Measurements from ENCODE around the gene AGBL5. TPM values are rescaled to one million over a fixed set of nuclear protein-coding genes. Genes with fewer than 3 reads are reported as not detected.
"Not testable (repeated sequence)": the region's sequence is repeated elsewhere in the genome, so short reads cannot be mapped to it uniquely, and the experiment has no call there.

The AGBL5 gene
- polyA plus RNA-seq, 3 donors = 7.4 to 11.2 (median 7.8) TPM

GRCh38 chr2:27095745-27096651 is 44.5 kb downstream of the AGBL5 start:
- 20 to 23% (median 23%) methylated on average over 18 of the region's 18 CpGs for WGBS, 3 donors
- no peak overlapping the region for H3K27ac ChIP-seq (ENCODE audit: low read depth, low read length)

GRCh38 chr2:27096748-27097297 is 45.4 kb downstream of the AGBL5 start:
- no peak overlapping the region for H3K27ac ChIP-seq (ENCODE audit: low read depth, low read length)
- 45 to 69% (median 61%) methylated on average over 3 of the region's 3 CpGs for WGBS, 3 donors

DNA sequence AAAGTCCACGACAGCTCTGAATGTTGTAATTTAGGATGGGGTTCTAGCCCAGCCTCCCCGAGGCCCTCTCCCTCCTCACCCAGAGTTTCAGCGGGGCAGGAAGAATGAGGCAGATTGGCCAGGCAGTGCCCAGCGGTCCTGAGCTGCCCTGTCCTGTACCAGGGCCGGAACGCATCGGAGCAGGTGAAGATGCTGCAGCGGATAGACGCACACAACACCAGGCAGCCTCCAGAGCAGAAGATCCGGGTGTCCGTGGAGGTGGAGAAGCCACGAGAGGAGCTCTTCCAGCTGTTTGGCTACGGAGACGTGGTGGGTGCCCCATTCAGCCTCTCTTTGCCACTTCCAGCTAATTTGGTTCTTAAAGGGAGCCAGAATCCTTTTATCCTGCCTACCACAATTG is 45.9 kb downstream of the AGBL5 start:
- WGBS, 3 donors = 90 to 94% (median 91%) methylated on average over 14 of the region's 14 CpGs
- H3K27ac ChIP-seq (ENCODE audit: low read depth, low read length) = no peak overlapping the region

- WGBS, 3 donors = 90 to 95% (median 95%) methylated on average over 19 of the region's 19 CpGs
Observed at GRCh38 chr2:27099334-27099955, 48.0 kb downstream of the AGBL5 start.

DNA sequence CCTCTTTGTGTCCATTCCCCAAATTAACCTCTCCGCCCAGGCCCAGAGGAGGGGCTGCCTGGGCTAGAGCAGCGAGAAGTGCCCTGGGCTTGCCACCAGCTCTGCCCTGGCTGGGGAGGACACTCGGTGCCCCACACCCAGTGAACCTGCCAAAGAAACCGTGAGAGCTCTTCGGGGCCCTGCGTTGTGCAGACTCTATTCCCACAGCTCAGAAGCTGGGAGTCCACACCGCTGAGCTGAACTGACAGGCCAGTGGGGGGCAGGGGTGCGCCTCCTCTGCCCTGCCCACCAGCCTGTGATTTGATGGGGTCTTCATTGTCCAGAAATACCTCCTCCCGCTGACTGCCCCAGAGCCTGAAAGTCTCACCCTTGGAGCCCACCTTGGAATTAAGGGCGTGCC is 48.6 kb downstream of the AGBL5 start:
- no peak overlapping the region for H3K27ac ChIP-seq (ENCODE audit: low read depth, low read length)
- WGBS, 3 donors = 81 to 85% (median 84%) methylated on average over 10 of the region's 10 CpGs

More at GRCh38 chr2:27099334-27099955, 48.0 kb downstream of the AGBL5 start:
- H3K27ac ChIP-seq (ENCODE audit: low read depth, low read length) = no peak overlapping the region

DNA sequence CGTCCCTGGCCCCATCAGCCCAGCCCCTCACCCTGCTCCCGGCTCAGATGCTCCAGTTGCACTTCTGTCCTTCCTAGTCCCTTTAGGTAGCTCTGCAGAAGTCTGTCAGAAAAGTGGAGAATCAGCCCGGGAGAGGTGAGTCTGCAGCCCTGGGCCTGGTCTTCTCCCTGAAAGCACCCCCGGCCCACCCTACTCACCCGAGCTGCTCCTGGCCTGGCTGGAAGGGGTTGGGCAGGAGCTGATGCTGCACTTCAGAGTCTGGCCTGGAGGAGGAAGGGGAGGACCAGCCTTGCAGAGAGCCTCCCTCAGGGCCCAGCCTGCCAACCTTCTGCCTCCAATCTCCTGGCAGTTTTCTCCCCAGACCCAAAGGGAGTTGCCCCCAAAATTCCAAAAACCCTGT is 50.9 kb downstream of the AGBL5 start:
- WGBS, 3 donors = 68 to 77% (median 69%) methylated on average over 5 of the region's 5 CpGs
- H3K27ac ChIP-seq (ENCODE audit: low read depth, low read length) = no peak overlapping the region

- 60 to 72% (median 71%) methylated on average over 3 of the region's 3 CpGs for WGBS, 3 donors
Observed at GRCh38 chr2:27105981-27106380, 54.5 kb downstream of the AGBL5 start.

DNA sequence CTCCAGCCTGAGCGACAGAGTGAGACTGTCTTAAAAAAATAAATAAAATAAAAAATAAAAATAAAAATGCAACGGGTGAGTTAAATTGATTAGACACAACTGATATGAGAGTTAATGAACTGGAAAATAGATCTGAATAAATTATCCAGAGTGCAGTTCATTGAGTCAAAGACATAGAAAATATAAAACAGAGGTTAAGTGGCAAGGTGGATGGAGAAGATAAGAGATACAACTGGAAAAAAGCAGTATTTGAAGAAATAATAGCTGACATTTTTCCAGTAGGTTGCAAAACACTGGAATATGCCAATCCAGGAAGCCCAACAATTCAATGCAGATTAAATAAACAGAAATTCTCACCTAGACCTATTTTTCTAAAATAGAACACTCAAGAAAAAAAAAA is 56.8 kb downstream of the AGBL5 start:
- no peak overlapping the region for H3K27ac ChIP-seq (ENCODE audit: low read depth, low read length)
- 74 to 89% (median 88%) methylated on average over 2 of the region's 2 CpGs for WGBS, 3 donors

More at GRCh38 chr2:27105981-27106380, 54.5 kb downstream of the AGBL5 start:
- no peak overlapping the region for H3K27ac ChIP-seq (ENCODE audit: low read depth, low read length)

DNA sequence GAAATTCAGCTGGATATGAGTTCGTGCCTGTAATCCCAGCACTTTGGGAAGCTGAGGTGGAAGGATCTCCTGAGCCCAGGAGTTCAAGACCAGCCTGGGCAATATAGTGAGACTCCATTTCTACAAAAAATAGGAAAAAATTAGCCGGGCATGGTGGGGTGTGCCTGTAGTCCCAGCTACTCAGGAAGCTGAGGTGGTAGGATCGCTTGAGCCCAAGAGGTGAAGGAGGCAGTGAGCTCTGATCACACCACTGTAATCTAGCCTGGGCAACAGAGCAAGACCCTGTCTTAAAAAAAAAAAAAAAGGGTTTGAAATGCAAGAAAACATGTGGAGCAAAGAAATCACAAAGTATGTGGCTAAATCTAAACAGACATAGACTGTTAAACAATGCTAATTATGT is 57.6 kb downstream of the AGBL5 start:
- WGBS, 3 donors = 91 to 96% (median 93%) methylated on average over 3 of the region's 3 CpGs
- H3K27ac ChIP-seq (ENCODE audit: low read depth, low read length) = no peak overlapping the region

- H3K27ac ChIP-seq (ENCODE audit: low read depth, low read length) = not testable (repeated sequence)
- 79 to 84% (median 82%) methylated on average over 24 of the region's 24 CpGs for WGBS, 3 donors
Observed at GRCh38 chr2:27110603-27111352, 59.3 kb downstream of the AGBL5 start.

- 91 to 94% (median 94%) methylated on average over 39 to 49 of the region's 49 CpGs for WGBS, 3 donors
- H3K27ac ChIP-seq (ENCODE audit: low read depth, low read length) = not testable (repeated sequence)
Observed at GRCh38 chr2:27111392-27112078, 60.1 kb downstream of the AGBL5 start.

- 67 to 76% (median 74%) methylated on average over 2 of the region's 2 CpGs for WGBS, 3 donors
- no peak overlapping the region for H3K27ac ChIP-seq (ENCODE audit: low read depth, low read length)
Observed at GRCh38 chr2:27115519-27115918, 64.1 kb downstream of the AGBL5 start.

DNA sequence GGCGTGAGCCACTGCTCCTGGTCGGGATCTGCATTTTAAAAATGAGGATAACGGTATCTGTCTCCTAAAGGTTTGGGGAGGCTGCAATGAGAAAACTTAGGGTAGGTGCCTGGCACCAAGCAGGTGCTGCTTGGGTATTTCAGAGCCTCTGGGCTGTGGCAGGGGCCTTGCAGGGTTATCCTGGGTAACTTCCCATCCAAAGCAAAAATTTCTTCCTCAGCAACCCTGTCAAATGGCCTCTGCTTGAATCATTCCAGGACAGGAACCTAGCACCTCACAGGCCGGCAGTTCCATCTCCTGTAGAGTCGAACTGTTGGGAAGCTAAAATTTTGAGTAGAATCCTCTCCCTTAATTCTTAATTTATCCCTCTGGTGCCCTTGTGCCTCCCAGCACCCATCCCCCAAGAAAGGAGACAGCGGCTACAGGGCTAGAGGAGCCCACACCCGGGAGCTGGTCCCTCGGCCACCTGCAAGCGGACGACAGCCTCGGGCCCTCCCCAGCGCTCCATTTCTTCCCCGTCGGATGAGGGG is 66.6 kb downstream of the AGBL5 start:
- 23 to 29% (median 26%) methylated on average over 12 to 14 of the region's 14 CpGs for WGBS, 3 donors
- no peak overlapping the region for H3K27ac ChIP-seq (ENCODE audit: low read depth, low read length)

DNA sequence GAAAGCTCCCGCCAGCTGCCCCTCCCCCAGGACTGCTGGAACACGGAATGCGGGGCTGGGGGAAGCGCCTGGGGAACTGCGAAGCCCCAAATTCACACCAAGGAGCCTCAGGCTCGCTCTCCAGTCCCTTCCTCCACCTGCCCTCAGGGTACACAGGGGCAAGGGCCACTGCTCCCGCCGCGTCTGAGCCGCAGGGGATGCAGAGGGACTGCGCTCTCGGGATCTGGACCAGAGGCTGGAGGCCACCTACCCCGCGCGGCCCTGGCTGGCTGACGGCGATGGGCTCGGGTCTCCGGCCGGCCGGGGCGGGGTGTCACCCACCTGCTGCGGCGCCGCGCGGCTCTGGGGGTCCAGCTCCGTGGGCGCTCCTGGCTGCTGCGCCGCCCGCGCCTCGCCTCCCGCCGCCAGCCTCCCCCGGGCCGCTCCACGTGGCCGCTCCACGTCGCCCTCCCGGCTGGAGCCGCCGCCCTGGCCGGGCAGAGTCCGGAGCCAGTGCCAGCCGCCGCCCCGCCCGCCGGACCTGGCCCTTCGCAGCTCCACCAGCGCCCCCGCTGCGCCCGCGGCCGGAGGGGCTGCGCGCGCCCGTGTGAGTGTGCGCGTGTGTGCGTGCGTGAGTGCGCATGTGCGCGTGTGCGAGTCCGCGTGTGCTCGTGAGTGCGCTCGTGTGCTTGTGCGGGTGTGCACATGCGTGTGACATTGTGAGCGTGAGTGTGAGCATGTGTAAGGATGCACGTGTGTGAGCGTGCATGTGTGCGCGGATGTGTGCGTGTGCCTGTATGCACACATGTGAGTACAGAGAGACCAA is 67.3 kb downstream of the AGBL5 start, which contains the start of gene CGREF1:
TSS of gene CGREF1 (minus strand) at position 604 of the 805 bp plus-strand sequence. CDS start 14,762 bp downstream, outside the sequence.
- no peak within 1 kb of the TSS for H3K27ac ChIP-seq (ENCODE audit: low read depth, low read length)
- WGBS, 3 donors = 4 to 5% (median 5%) methylated on average over 54 to 84 of the region's 84 CpGs

DNA sequence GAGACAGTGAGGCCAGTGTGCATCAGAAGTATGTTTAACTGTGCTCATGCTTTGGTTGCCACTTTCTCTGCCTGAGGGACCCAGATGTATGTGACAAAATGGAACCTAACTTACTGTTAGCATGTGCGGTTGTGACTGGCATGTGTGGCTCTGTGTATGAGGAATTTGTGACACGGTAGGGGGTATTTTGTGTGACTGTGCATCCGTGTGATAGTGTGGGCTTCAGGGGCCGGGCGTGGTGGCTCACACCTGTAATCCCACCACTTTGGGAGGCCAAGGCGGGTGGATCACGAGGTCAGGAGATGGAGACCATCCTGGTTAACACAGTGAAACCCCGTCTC is 67.8 kb downstream of the AGBL5 start:
- H3K27ac ChIP-seq (ENCODE audit: low read depth, low read length) = not testable (repeated sequence)
- WGBS, 3 donors = 78 to 85% (median 82%) methylated on average over 8 of the region's 8 CpGs
